MM.1S (cell line): ENCODE measurements around the gene FOXI3.

Experiments
- DNase-seq: peaks from one replicate; pipeline ENCODE4 v3.0.0-alpha.2; 2015
- H2AFZ ChIP-seq: fragments of 300-600 bp; sonication (generic); 2 replicates; pipeline ENCODE4 v1.6.0; 2016; ENCODE audit warnings: antibody characterized with exemption, low read length
- H3F3A ChIP-seq: fragments of 300-600 bp; sonication (generic); 2 replicates; pipeline ENCODE4 v1.6.1; 2016; ENCODE audit warnings: mild to moderate bottlenecking, antibody characterized with exemption, low read length, moderate library complexity, mixed read lengths; ENCODE audit not compliant: insufficient read depth
- H3K27ac ChIP-seq: fragments of 300-600 bp; sonication (generic); 2 replicates; pipeline ENCODE4 v1.5.1; 2016; ENCODE audit warnings: mild to moderate bottlenecking, low read length
- H3K27me3 ChIP-seq: fragments of 300-600 bp; sonication (generic); replicated peaks from 2 replicates; pipeline ENCODE4 v1.6.0; 2016; ENCODE audit warnings: low read length; ENCODE audit not compliant: insufficient read depth
- H3K36me3 ChIP-seq: fragments of 300-600 bp; sonication (generic); replicated peaks from 2 replicates; pipeline ENCODE4 v1.6.1; 2016; ENCODE audit warnings: mild to moderate bottlenecking, low read length, mixed read lengths; ENCODE audit not compliant: insufficient read depth
- H3K4me1 ChIP-seq: fragments of 300-600 bp; sonication (generic); 2 replicates; pipeline ENCODE4 v1.6.1; 2016; ENCODE audit warnings: low read length, mixed read lengths
- H3K4me2 ChIP-seq: fragments of 300-600 bp; sonication (generic); 2 replicates; pipeline ENCODE4 v1.6.0; 2016; ENCODE audit warnings: low read depth, low read length
- H3K4me3 ChIP-seq: fragments of 300-600 bp; sonication (generic); 2 replicates; pipeline ENCODE4 v1.5.1; 2016; ENCODE audit warnings: low read length, mixed read lengths
- H3K79me2 ChIP-seq: fragments of 300-600 bp; sonication (generic); 2 replicates; pipeline ENCODE4 v1.6.1; 2016; ENCODE audit warnings: mixed run types, low read length, mixed read lengths
- H3K9ac ChIP-seq: fragments of 300-600 bp; sonication (generic); 2 replicates; pipeline ENCODE4 v1.6.1; 2016; ENCODE audit warnings: low read length, mixed read lengths
- H3K9me2 ChIP-seq: fragments of 300-600 bp; sonication (generic); replicated peaks from 2 replicates; pipeline ENCODE4 v1.6.1; 2016; ENCODE audit warnings: mild to moderate bottlenecking, low read length, mixed read lengths; ENCODE audit not compliant: insufficient read depth
- H3K9me3 ChIP-seq: fragments of 300-600 bp; sonication (generic); replicated peaks from 2 replicates; pipeline ENCODE4 v1.6.1; 2016; ENCODE audit warnings: mild to moderate bottlenecking, low read length, mixed read lengths; ENCODE audit not compliant: insufficient read depth
- H4K20me1 ChIP-seq: fragments of 300-600 bp; sonication (generic); 2 replicates; pipeline ENCODE4 v1.6.1; 2016; ENCODE audit warnings: mild to moderate bottlenecking, low read length, moderate library complexity, mixed read lengths; ENCODE audit not compliant: insufficient read depth
- CTCF ChIP-seq: fragments of 300-600 bp; sonication (generic); IDR thresholded peaks from 2 replicates; pipeline ENCODE4 v1.5.1; 2016; ENCODE audit warnings: antibody characterized with exemption, low read length, mixed read lengths
- EZH2 ChIP-seq: fragments of 300-600 bp; sonication (generic); optimal IDR thresholded peaks from 2 replicates; pipeline ENCODE3; 2017; ENCODE audit warnings: low read depth, mild to moderate bottlenecking, antibody characterized with exemption, low read length, mixed read lengths
- EZH2phosphoT487 ChIP-seq: fragments of 300-600 bp; sonication (generic); IDR thresholded peaks from 2 replicates; pipeline ENCODE4 v1.6.1; 2018; ENCODE audit warnings: antibody characterized with exemption, low read length

The FOXI3 gene

GRCh38 chr2:88443353-88443938, 9.0 kb downstream of the FOXI3 start:
- no peaks in the 10 kb centered on the region for H3K9me2 ChIP-seq
- no peaks in the 10 kb centered on the region for H3F3A ChIP-seq
- H3K27me3 ChIP-seq, result no peaks in the 10 kb centered on the region
- no peak overlapping the region for H3K4me3 ChIP-seq
- no peaks in the 10 kb centered on the region for H3K9me3 ChIP-seq
- no peaks in the 10 kb centered on the region for H3K4me1 ChIP-seq
- no peak overlapping the region for H3K4me2 ChIP-seq
- no peak for DNase-seq
- no peak overlapping the region for H3K9ac ChIP-seq
- no peaks in the 10 kb centered on the region for H3K79me2 ChIP-seq
- no peak overlapping the region for H2AFZ ChIP-seq
- H3K36me3 ChIP-seq, result no peaks in the 10 kb centered on the region
- no peaks in the 10 kb centered on the region for H4K20me1 ChIP-seq
- no peak for TF ChIP-seq EZH2
- no peak for TF ChIP-seq CTCF
- no peak for TF ChIP-seq EZH2phosphoT487
- H3K27ac ChIP-seq, result no peak overlapping the region

GRCh38 chr2:88442473-88442872, 10.0 kb downstream of the FOXI3 start:
- H3K4me2 ChIP-seq, result no peak overlapping the region
- H3K4me3 ChIP-seq, result no peak overlapping the region
- H3K79me2 ChIP-seq, result no peaks in the 10 kb centered on the region
- H4K20me1 ChIP-seq, result no peaks in the 10 kb centered on the region
- DNase-seq, result no peak
- H3F3A ChIP-seq, result no peaks in the 10 kb centered on the region
- no peak overlapping the region for H3K9ac ChIP-seq
- no peaks in the 10 kb centered on the region for H3K36me3 ChIP-seq
- TF ChIP-seq EZH2phosphoT487 (no peak), EZH2 (no peak), CTCF (no peak)
- H3K27me3 ChIP-seq, result no peaks in the 10 kb centered on the region
- no peaks in the 10 kb centered on the region for H3K9me2 ChIP-seq
- no peaks in the 10 kb centered on the region for H3K4me1 ChIP-seq
- no peak overlapping the region for H2AFZ ChIP-seq
- H3K27ac ChIP-seq, result no peak overlapping the region
- no peaks in the 10 kb centered on the region for H3K9me3 ChIP-seq

- Histone ChIP-seq H3K27ac (no peak overlapping the region), H3K27me3 (no peaks in the 10 kb centered on the region), H3K9me3 (no peaks in the 10 kb centered on the region), H3K9ac (no peak overlapping the region), H4K20me1 (no peaks in the 10 kb centered on the region), H2AFZ (no peak overlapping the region), H3K4me3 (no peak overlapping the region), H3K4me1 (no peaks in the 10 kb centered on the region), H3K4me2 (no peak overlapping the region), H3K9me2 (no peaks in the 10 kb centered on the region), H3F3A (no peaks in the 10 kb centered on the region), H3K36me3 (no peaks in the 10 kb centered on the region), H3K79me2 (no peaks in the 10 kb centered on the region)
- no peak for TF ChIP-seq EZH2
- no peak for TF ChIP-seq CTCF
- TF ChIP-seq EZH2phosphoT487, result no peak
- DNase-seq, result no peak
Measured at GRCh38 chr2:88442061-88442460, 10.4 kb downstream of the FOXI3 start.
